ENCODE measurements around the gene SP110. TPM values are rescaled to one million over a fixed set of nuclear protein-coding genes. Genes with fewer than 3 reads are reported as not detected.

Gene SP110
- total and polyA plus RNA-seq, 2 donors (not counting 3 experiments of a cell fraction or from before 2014, with no cell fraction given): 10.2 to 10.7 TPM

GRCh38 chr2:230156782-230157699, 62.7 kb downstream of the SP110 start:
- Histone ChIP-seq H3K9me3 (replicated peaks; ENCODE audit: control insufficient read depth, insufficient read depth, low read length) (no peaks in the 10 kb centered on the region), H3K9ac (replicated peaks; ENCODE audit: extremely low read depth, insufficient read depth, low read length) (no peak overlapping the region), H4K20me1 (replicated peaks; ENCODE audit: control insufficient read depth, extremely low read depth, insufficient read depth, low read length) (no peaks in the 10 kb centered on the region), H3K27me3 (ENCODE audit: control insufficient read depth in 2 of 2, insufficient read depth in 2 of 2, low read length in 2 of 2) (peaks cover 0 to 4% of the 10 kb centered on the region in 2 experiments), H3K4me1 (ENCODE audit: control insufficient read depth, extremely low read depth, insufficient read depth, low read length) (no peaks in the 10 kb centered on the region), H3K36me3 (ENCODE audit: control insufficient read depth in 2 of 2, extremely low read depth in 1 of 2, insufficient read depth in 2 of 2, low read length in 2 of 2) (no peaks in the 10 kb centered on the region), H3K4me2 (ENCODE audit: insufficient read depth, low read length) (no peak overlapping the region), H3K27ac (ENCODE audit: insufficient read depth, low read depth, low read length) (no peak overlapping the region), H3K9me1 (replicated peaks; ENCODE audit: control insufficient read depth, extremely low read depth, insufficient read depth, low read length) (no peaks in the 10 kb centered on the region), H2AFZ (ENCODE audit: low read depth, low read length) (no peak overlapping the region), H3K79me2 (ENCODE audit: control insufficient read depth, insufficient read depth, low read length) (no peaks in the 10 kb centered on the region), H3K4me3 (replicated peaks in 1 of 3; ENCODE audit: insufficient read depth in 1 of 3, low read depth in 1 of 3, low read length in 3 of 3) (no peak overlapping the region)
- TF ChIP-seq POLR2AphosphoS5 (IDR thresholded peaks at IDR 0.05; ENCODE audit: insufficient read depth, low read depth, low read length): no peak
- no peak for TF ChIP-seq CTCF (IDR thresholded peaks at IDR 0.05; ENCODE audit: extremely low read depth in 1 of 2, insufficient read depth in 1 of 2, low read depth in 1 of 2, low read length in 2 of 2)
- no peak for TF ChIP-seq JUN (IDR thresholded peaks at IDR 0.05; ENCODE audit: borderline replicate concordance, insufficient read depth, insufficient read length, low read depth)
- no peak for TF ChIP-seq GATA2 (IDR thresholded peaks at IDR 0.05; ENCODE audit: insufficient read depth, insufficient read length, low read depth, low read length)
- TF ChIP-seq EZH2 (IDR thresholded peaks at IDR 0.05; ENCODE audit: borderline replicate concordance, low read depth, low read length, severe bottlenecking): no peak
- TF ChIP-seq MYC (IDR thresholded peaks at IDR 0.05; ENCODE audit: low read depth, low read length): no peak
- TF ChIP-seq POLR2A (IDR thresholded peaks at IDR 0.05; ENCODE audit: low read depth, low read length): no peak
- TF ChIP-seq FOS (IDR thresholded peaks at IDR 0.05; ENCODE audit: borderline replicate concordance, insufficient read depth, low read length): no peak
- TF ChIP-seq MAX (IDR thresholded peaks at IDR 0.05; ENCODE audit: insufficient read depth, insufficient read length): no peak
- BruUV-seq (replicated peaks): no TSS peak
- FAIRE-seq (no peak), DNase-seq (ENCODE audit: low read depth, low spot score) (no peak)
- intact Hi-C loops (cut with micrococcal nuclease) (no loop called here), dilution Hi-C loops (cut with MboI; ENCODE audit: extremely low pct_ligation_motif_present, low sequenced_read_pairs) (no loop called here)
- POLR2A ChIA-PET: no interaction called here
- CTCF ChIA-PET: interaction anchor here (1.3 to 1.5 kb wide), 3 partner anchors 89 to 453 kb away, joined by 3 to 12 read pairs (median 5); partner anchors contain the start of gene SLC16A14
